BJ (cell line): ENCODE data around the gene EFHC1. TPM values are rescaled to one million over a fixed set of nuclear protein-coding genes. Genes with fewer than 3 reads are reported as not detected.

Experiments used
- CTCF ChIA-PET: fragments of 350-600 bp; formaldehyde crosslinking; extraction: SDS; loops from one replicate; lab custom pipeline; 2021; ENCODE audit warnings: antibody characterized with exemption, inconsistent platforms; lab: Yijun Ruan, JAX
- POLR2A ChIA-PET: fragments of 300-600 bp; sonication (Branson Sonifier 250); formaldehyde crosslinking; extraction: SDS; loops from one replicate; lab custom pipeline; 2021; ENCODE audit warnings: antibody characterized with exemption; lab: Charles Lee
- DNase-seq: peaks from one replicate; pipeline ENCODE4 v3.0.0-alpha.2; 2011; ENCODE audit warnings: low read depth
- H3K27me3 ChIP-seq: 2 replicates; pipeline ENCODE4 v1.6.0; 2011; ENCODE audit warnings: low read length; ENCODE audit not compliant: control insufficient read depth, insufficient read depth
- H3K36me3 ChIP-seq: 2 replicates; pipeline ENCODE4 v1.5.1; 2011; ENCODE audit warnings: low read length; ENCODE audit not compliant: control insufficient read depth, insufficient read depth
- H3K4me3 ChIP-seq: 2 replicates; pipeline ENCODE4 v1.5.1; 2011; ENCODE audit warnings: low read depth, mild to moderate bottlenecking, control low read depth, low read length
- CTCF ChIP-seq: IDR thresholded peaks from 2 replicates; pipeline ENCODE4 v1.5.1; 2011; ENCODE audit warnings: low read depth, mild to moderate bottlenecking, control low read depth, inconsistent platforms, low read length, moderate library complexity; ENCODE audit not compliant: insufficient read depth
- polyA plus RNA-seq: library from polyadenylated mRNA; depleted of rRNA; stranded (reverse); fragments of >200 nt; gene quantifications from 2 replicates; pipeline ENCODE4 v1.2.3, GENCODE V29; 2011

The EFHC1 gene
- polyA plus RNA-seq, 1 experiment = 16.6 TPM

- H3K4me3 ChIP-seq = no peak overlapping the region
- no peak for DNase-seq
- H3K36me3 ChIP-seq = no peaks in the 10 kb centered on the region
- no peak for TF ChIP-seq CTCF
- ChIA-PET POLR2A (interaction anchor here (0.9 kb wide), 1 partner anchor 161 kb away, joined by 3 read pairs; no protein-coding TSS in a partner anchor), CTCF (interaction anchor here (0.7 to 1.1 kb wide), 3 partner anchors 10 to 73 kb away, joined by 3 to 4 read pairs (median 3); no protein-coding TSS in a partner anchor)
- H3K27me3 ChIP-seq = no peaks in the 10 kb centered on the region
Observed at GRCh38 chr6:52489881-52490280, 69.7 kb downstream of the EFHC1 start.

GRCh38 chr6:52491203-52492069, 71.3 kb downstream of the EFHC1 start:
- CTCF ChIA-PET = no interaction called here
- Histone ChIP-seq H3K27me3 (no peaks in the 10 kb centered on the region), H3K4me3 (no peak overlapping the region)

DNA sequence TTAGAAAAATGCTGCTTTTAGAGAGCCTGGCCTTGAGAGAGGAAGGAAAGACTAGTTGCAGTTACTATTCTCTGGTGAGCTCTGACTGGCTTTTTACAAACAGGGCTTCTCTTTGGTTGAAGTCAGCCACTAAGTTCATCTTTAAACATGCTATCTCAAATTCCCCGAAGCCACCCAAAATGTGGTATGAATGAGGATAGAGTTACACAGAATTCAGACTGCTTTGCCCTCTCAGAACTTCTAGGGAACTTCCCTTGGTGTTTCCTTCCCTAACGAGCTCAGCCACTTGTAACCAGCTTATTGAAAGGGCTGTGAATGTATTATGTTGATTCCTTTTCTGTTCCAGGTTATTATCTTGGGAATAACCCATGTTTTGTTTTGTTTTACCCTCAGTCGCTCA, 73.5 kb downstream of the EFHC1 start:
- ChIA-PET POLR2A (interaction anchor here (0.6 kb wide), 1 partner anchor 53 kb away, joined by 4 read pairs; no protein-coding TSS in a partner anchor), CTCF (interaction anchor here (0.8 to 1.2 kb wide), 2 partner anchors 76 to 102 kb away, joined by 3 read pairs; no protein-coding TSS in a partner anchor)
- no peak for DNase-seq
- no peak for TF ChIP-seq CTCF
- Histone ChIP-seq H3K4me3 (no peak overlapping the region), H3K27me3 (no peaks in the 10 kb centered on the region), H3K36me3 (no peaks in the 10 kb centered on the region; the same call in 1 of the 2 replicates)

More at GRCh38 chr6:52491203-52492069, 71.3 kb downstream of the EFHC1 start:
- DNase-seq = no peak
- POLR2A ChIA-PET = no interaction called here
- TF ChIP-seq CTCF = no peak
- H3K36me3 ChIP-seq = no peaks in the 10 kb centered on the region

GRCh38 chr6:52494298-52495072, 74.3 kb downstream of the EFHC1 start:
- ChIA-PET POLR2A (interaction anchor here (0.7 kb wide), 1 partner anchor 42 kb away, joined by 3 read pairs; no protein-coding TSS in a partner anchor), CTCF (interaction anchor here (0.8 to 1.2 kb wide), 3 partner anchors 14 to 101 kb away, joined by 3 read pairs; no protein-coding TSS in a partner anchor)
- TF ChIP-seq CTCF = no peak
- H3K27me3 ChIP-seq = no peaks in the 10 kb centered on the region
- no peak for DNase-seq
- H3K4me3 ChIP-seq = no peak overlapping the region
- H3K36me3 ChIP-seq = no peaks in the 10 kb centered on the region; the same call in 1 of the 2 replicates
